NCI-H446 (cell line): ENCODE results near the gene SLC7A14.
A peak's percentile ranks its signal among the peaks of the same experiment; 100 is the strongest.
"Not testable (repeated sequence)": the region's sequence is repeated elsewhere in the genome, so short reads cannot be mapped to it uniquely, and the experiment has no call there.

Source experiments
- DNase-seq, 2 experiments: peaks; one replicate each; lab custom pipeline; 2025; lab: John Stamatoyannopoulos, UW

The SLC7A14 gene

GRCh38 chr3:170593634-170594033 lies 7.8 kb upstream of the SLC7A14 start:
- DNase-seq: no peak

GRCh38 chr3:170589113-170589512 lies 3.2 kb upstream of the SLC7A14 start:
- DNase-seq: no peak

- no peak for DNase-seq
Observed at GRCh38 chr3:170585008-170585936, 603 bp downstream of the SLC7A14 start.

- DNase-seq: no peak
Observed at GRCh38 chr3:170584585-170585007, 1.3 kb downstream of the SLC7A14 start.

- no peak for DNase-seq
Observed at GRCh38 chr3:170579646-170580045, 6.2 kb downstream of the SLC7A14 start.

- DNase-seq: peak in 1 of 2 experiments; percentile 29
Observed at GRCh38 chr3:170572665-170573253, 13.1 kb downstream of the SLC7A14 start.

- not testable (repeated sequence) for DNase-seq
Observed at GRCh38 chr3:170567598-170567997, 18.3 kb downstream of the SLC7A14 start.

GRCh38 chr3:170566413-170566812 lies 19.5 kb downstream of the SLC7A14 start:
- no peak for DNase-seq

GRCh38 chr3:170565495-170565894 lies 20.4 kb downstream of the SLC7A14 start:
- no peak for DNase-seq

- no peak for DNase-seq
Observed at GRCh38 chr3:170564664-170565063, 21.2 kb downstream of the SLC7A14 start.

- DNase-seq: no peak
Observed at GRCh38 chr3:170563712-170564423, 22.0 kb downstream of the SLC7A14 start.

GRCh38 chr3:170562080-170562479 lies 23.8 kb downstream of the SLC7A14 start:
- no peak for DNase-seq

GRCh38 chr3:170560717-170561382 lies 25.0 kb downstream of the SLC7A14 start:
- DNase-seq: no peak

GRCh38 chr3:170560296-170560695 lies 25.6 kb downstream of the SLC7A14 start:
- DNase-seq: no peak

GRCh38 chr3:170558427-170558826 lies 27.4 kb downstream of the SLC7A14 start:
- DNase-seq: no peak

GRCh38 chr3:170555329-170555728 lies 30.5 kb downstream of the SLC7A14 start:
- no peak for DNase-seq

- no peak for DNase-seq
Observed at GRCh38 chr3:170553788-170554757, 31.8 kb downstream of the SLC7A14 start.

- no peak for DNase-seq
Observed at GRCh38 chr3:170551252-170551651, 34.6 kb downstream of the SLC7A14 start.

GRCh38 chr3:170542704-170543103 lies 43.2 kb downstream of the SLC7A14 start:
- DNase-seq: no peak

- no peak for DNase-seq
Observed at GRCh38 chr3:170539897-170540296, 46.0 kb downstream of the SLC7A14 start.

GRCh38 chr3:170536712-170537111 lies 49.2 kb downstream of the SLC7A14 start:
- peak in 1 of 2 experiments; percentile 49 for DNase-seq
